ENCODE data around the gene PRSS8. TPM values are rescaled to one million over a fixed set of nuclear protein-coding genes. Genes with fewer than 3 reads are reported as not detected.
A peak's percentile ranks its signal among the peaks of the same experiment; 100 is the strongest.

The PRSS8 gene
- total RNA-seq, 2 experiments from 2014 or later = not detected

DNA sequence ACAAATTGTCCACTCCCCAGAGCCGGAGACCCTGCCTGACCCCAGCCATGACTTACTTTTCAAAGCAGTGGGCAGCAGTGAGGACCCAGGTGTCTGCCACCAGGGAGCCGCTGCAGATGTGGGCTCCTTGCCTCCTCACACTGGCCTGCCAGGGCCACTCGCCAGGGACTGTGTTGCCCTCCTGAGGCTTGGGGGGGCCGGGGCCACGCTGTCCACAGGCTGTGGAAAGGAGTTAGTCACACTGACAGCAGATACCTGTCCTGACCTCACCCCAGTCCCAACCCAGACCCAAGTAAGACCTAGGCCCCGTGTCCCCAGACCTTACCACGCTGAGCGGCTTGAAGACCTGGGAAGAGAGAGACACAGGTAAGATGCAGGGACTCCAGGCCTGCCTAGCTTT, 48.0 kb downstream of the PRSS8 start:
- Mint-ChIP-seq H3K27ac (no peak overlapping the region), H3K9me3 (no peaks in the 10 kb centered on the region), H3K4me1 (ENCODE audit: low read depth) (peaks cover 5% of the 10 kb centered on the region), H3K4me3 (no peak overlapping the region), H3K27me3 (no peaks in the 10 kb centered on the region), H3K36me3 (ENCODE audit: low read depth) (peaks cover 11% of the 10 kb centered on the region)
- CTCF ChIA-PET = no interaction called here
- TF ChIP-seq, protein P1, sequence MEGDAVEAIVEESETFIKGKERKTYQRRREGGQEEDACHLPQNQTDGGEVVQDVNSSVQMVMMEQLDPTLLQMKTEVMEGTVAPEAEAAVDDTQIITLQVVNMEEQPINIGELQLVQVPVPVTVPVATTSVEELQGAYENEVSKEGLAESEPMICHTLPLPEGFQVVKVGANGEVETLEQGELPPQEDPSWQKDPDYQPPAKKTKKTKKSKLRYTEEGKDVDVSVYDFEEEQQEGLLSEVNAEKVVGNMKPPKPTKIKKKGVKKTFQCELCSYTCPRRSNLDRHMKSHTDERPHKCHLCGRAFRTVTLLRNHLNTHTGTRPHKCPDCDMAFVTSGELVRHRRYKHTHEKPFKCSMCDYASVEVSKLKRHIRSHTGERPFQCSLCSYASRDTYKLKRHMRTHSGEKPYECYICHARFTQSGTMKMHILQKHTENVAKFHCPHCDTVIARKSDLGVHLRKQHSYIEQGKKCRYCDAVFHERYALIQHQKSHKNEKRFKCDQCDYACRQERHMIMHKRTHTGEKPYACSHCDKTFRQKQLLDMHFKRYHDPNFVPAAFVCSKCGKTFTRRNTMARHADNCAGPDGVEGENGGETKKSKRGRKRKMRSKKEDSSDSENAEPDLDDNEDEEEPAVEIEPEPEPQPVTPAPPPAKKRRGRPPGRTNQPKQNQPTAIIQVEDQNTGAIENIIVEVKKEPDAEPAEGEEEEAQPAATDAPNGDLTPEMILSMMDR (IDR thresholded peaks at IDR 0.05) = no peak
- intact Hi-C loops (cut with micrococcal nuclease) = no loop called here
- POLR2A ChIA-PET = interaction anchor here (0.9 to 5.8 kb wide), 2 partner anchors 14 to 109 kb away, joined by 3 to 22 read pairs; partner anchors contain the start of genes ZNF646 and ZNF668
- no peak for DNase-seq
- no peak for ATAC-seq

DNA sequence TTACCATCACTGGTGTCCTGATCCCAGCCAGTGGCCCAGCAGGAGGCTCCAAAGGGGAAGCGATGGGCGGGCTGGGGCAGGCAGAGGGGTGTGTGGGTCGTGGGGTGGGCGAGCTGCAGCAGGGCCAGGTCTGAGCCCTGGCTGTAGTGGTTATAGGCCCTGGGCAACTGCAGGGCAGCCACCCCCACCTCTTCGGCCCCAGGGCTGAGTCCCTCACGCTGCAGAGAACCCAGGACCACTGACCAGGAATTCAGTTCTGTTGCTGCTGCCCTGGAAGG, 49.0 kb downstream of the PRSS8 start:
- TF ChIP-seq, protein P1 (IDR thresholded peaks at IDR 0.05) = no peak
- H3K36me3 Mint-ChIP-seq (ENCODE audit: low read depth) = peaks cover 14% of the 10 kb centered on the region
- peaks cover 9% of the 10 kb centered on the region for H3K4me1 Mint-ChIP-seq (ENCODE audit: low read depth)
- no peak overlapping the region for H3K27ac Mint-ChIP-seq
- intact Hi-C loops (cut with micrococcal nuclease) = no loop called here
- H3K9me3 Mint-ChIP-seq = no peaks in the 10 kb centered on the region
- ATAC-seq (no peak), DNase-seq (no peak)
- H3K27me3 Mint-ChIP-seq = no peaks in the 10 kb centered on the region
- H3K4me3 Mint-ChIP-seq = no peak overlapping the region
- ChIA-PET POLR2A (interaction anchor here (1.7 to 5.8 kb wide), 2 partner anchors 13 to 56 kb away, joined by 5 to 22 read pairs; partner anchors contain the start of genes ZNF646 and ZNF668), CTCF (no interaction called here)

DNA sequence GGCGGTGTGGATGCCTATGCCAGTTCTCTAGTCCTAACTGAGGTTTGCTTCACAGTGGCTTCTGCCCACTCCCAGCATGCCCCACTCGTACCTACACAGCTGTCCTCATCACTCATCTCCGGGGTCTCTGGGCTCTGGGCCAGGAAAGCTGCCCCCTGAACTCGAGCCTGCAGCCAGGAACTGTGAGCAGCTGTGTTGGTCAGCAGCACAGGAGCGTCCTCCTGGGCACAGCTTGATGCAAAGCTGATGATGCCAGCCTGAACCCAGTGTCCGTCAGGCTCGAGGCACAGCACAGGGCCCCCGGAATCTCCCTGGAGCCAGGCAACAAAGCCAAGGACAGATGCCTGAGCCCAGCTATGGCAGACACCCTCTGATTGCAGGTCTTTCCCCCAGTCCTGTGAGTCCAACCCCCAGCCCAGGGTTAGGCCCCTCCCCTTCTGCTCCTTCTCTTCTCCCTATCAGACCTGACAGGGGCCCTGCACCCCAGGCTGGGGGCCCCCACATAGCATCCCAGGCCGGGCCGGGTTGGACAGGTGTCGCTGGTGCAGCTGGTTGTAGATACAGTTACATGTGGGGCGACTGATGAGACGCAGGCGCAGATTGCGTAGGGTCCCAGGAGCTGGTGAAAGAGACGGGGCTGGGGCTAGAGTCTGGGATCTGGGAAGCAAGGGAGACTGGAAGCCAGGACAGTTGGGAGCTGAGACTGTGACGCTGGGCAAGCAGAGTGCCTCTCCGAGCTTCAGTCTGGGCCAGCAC, 49.5 kb downstream of the PRSS8 start:
- ChIA-PET CTCF (no interaction called here), POLR2A (interaction anchor here (1.7 to 5.8 kb wide), 2 partner anchors 13 to 56 kb away, joined by 5 to 22 read pairs; partner anchors contain the start of genes ZNF646 and ZNF668)
- H3K27ac Mint-ChIP-seq = no peak overlapping the region
- DNase-seq = no peak
- no peaks in the 10 kb centered on the region for H3K9me3 Mint-ChIP-seq
- TF ChIP-seq, protein P1 (IDR thresholded peaks at IDR 0.05) = no peak
- H3K4me3 Mint-ChIP-seq = no peak overlapping the region
- H3K27me3 Mint-ChIP-seq = no peaks in the 10 kb centered on the region
- peaks cover 9% of the 10 kb centered on the region for H3K4me1 Mint-ChIP-seq (ENCODE audit: low read depth)
- ATAC-seq = no peak
- peaks cover 10% of the 10 kb centered on the region for H3K36me3 Mint-ChIP-seq (ENCODE audit: low read depth)
- intact Hi-C loops (cut with micrococcal nuclease) = no loop called here

DNA sequence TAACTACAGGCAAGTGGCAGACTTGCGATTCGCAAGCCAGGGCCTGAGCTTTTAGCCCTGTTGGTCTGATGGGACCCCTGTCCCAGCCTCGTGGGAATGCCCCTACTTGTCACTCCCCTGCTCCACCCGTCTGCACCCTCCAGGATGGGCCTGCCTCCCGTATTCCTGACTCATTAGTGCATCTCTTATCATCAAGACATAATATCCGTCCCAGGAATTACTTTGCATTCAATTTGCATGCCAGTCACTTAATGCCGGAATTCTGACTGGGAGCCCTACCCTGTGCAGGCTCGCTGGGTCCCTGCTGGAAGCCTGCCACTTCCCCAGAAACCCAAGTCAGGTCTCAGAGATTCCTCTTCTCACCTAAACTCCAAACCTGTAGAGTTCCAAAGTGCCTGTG, 50.1 kb downstream of the PRSS8 start:
- peaks cover 11% of the 10 kb centered on the region for H3K36me3 Mint-ChIP-seq (ENCODE audit: low read depth)
- ChIA-PET CTCF (no interaction called here), POLR2A (interaction anchor here (1.7 to 5.8 kb wide), 2 partner anchors 12 to 57 kb away, joined by 5 to 22 read pairs; partner anchors contain the start of genes ZNF646 and ZNF668)
- H3K27me3 Mint-ChIP-seq = no peaks in the 10 kb centered on the region
- no peak for DNase-seq
- H3K4me1 Mint-ChIP-seq (ENCODE audit: low read depth) = peaks cover 13% of the 10 kb centered on the region
- no peaks in the 10 kb centered on the region for H3K9me3 Mint-ChIP-seq
- H3K27ac Mint-ChIP-seq = peak overlapping the region; percentile 10
- intact Hi-C loops (cut with micrococcal nuclease) = no loop called here
- no peak for ATAC-seq
- no peak overlapping the region for H3K4me3 Mint-ChIP-seq
- TF ChIP-seq, protein P1 (IDR thresholded peaks at IDR 0.05) = no peak

DNA sequence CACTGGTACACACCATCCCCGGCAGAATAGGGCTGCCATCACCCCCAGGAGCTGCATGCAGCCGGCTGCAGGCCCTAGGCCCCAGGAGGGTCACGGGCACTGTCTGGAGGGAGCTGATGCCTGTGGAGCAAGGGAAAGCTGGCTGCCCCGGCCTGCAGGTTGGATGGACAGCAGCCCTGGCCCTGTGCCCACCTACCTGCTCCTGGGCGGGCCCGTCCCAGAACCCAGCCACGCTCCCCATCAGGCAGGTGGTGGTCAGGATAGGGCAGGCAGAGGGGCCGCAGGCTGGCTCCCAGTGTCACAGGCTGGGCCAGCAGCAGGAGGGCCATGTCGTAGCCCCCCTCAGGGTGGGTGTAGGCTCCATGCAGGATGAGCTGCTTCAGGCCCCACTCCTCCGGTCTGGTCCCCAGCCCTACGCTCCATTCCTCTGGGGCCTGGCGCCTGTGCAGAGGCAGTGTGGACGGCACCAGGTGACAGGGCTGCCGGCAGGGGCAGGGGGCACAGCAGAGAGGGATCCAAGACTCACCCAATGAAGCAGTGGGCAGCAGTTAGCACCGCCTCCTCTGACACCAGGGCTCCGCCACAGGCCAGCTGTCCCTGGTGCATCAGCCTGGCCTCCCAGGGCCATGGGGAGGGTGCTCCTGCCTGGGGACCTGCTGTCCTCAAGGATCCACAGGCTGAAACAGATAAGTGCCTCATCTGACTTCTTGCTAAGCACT, 50.8 kb downstream of the PRSS8 start:
- ATAC-seq (no peak), DNase-seq (no peak)
- ChIA-PET POLR2A (interaction anchor here (1.0 to 5.8 kb wide), 5 partner anchors 9 to 121 kb away, joined by 3 to 22 read pairs (median 5); partner anchors contain the start of genes VKORC1, ZNF646 and ZNF668), CTCF (no interaction called here)
- TF ChIP-seq, protein P1 (IDR thresholded peaks at IDR 0.05) = no peak
- H3K4me1 Mint-ChIP-seq (ENCODE audit: low read depth) = peaks cover 16% of the 10 kb centered on the region
- H3K4me3 Mint-ChIP-seq = no peak overlapping the region
- H3K27ac Mint-ChIP-seq = no peak overlapping the region
- no peaks in the 10 kb centered on the region for H3K9me3 Mint-ChIP-seq
- intact Hi-C loops (cut with micrococcal nuclease) = no loop called here
- peaks cover 16% of the 10 kb centered on the region for H3K36me3 Mint-ChIP-seq (ENCODE audit: low read depth)
- H3K27me3 Mint-ChIP-seq = no peaks in the 10 kb centered on the region

Data from activated CD8-positive, alpha-beta T cell treated with anti-CD3 and anti-CD28 coated beads for 36 hours (primary cell).